Measurements from ENCODE around the gene TRHDE. TPM values are rescaled to one million over a fixed set of nuclear protein-coding genes. Genes with fewer than 3 reads are reported as not detected.

The TRHDE gene
- total RNA-seq, 3 donors from 2014 or later, result not detected

GRCh38 chr12:72286526-72286925, 14.4 kb downstream of the TRHDE start:
- DNase-seq (no peak), ATAC-seq (no peak)
- no peaks in the 10 kb centered on the region for H3K36me3 Mint-ChIP-seq (ENCODE audit: insufficient read depth)
- no peak overlapping the region for H3K4me3 Mint-ChIP-seq
- no peaks in the 10 kb centered on the region for H3K9me3 Mint-ChIP-seq
- no peaks in the 10 kb centered on the region for H3K27me3 Mint-ChIP-seq (ENCODE audit: low read depth)
- no peaks in the 10 kb centered on the region for H3K4me1 Mint-ChIP-seq (ENCODE audit: low read depth)

DNA sequence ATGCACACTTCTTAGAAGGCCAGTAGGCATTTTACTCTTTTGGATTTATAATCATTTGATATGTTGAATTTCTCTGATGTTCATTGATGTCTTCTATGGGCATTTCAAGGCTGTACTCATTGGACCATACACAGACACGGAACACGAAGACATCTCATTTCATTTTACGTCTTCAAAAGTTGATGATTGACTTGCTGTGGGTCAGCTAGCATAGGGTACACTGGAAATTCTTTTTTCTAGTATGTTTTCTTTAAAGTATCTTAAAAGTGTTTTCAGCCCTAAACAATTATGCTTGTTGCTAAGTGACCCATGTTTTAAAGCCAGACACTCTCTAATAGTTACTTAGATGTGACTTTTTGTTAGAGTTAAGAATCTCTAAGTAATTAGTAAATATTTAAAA, 16.3 kb downstream of the TRHDE start:
- H3K4me1 Mint-ChIP-seq (ENCODE audit: low read depth), result no peaks in the 10 kb centered on the region
- no peaks in the 10 kb centered on the region for H3K27me3 Mint-ChIP-seq (ENCODE audit: low read depth)
- ATAC-seq (no peak), DNase-seq (no peak)
- H3K9me3 Mint-ChIP-seq, result no peaks in the 10 kb centered on the region
- no peaks in the 10 kb centered on the region for H3K36me3 Mint-ChIP-seq (ENCODE audit: insufficient read depth)
- no peak overlapping the region for H3K4me3 Mint-ChIP-seq

- Mint-ChIP-seq H3K4me1 (ENCODE audit: low read depth) (no peaks in the 10 kb centered on the region), H3K27me3 (ENCODE audit: low read depth) (no peaks in the 10 kb centered on the region), H3K4me3 (no peak overlapping the region), H3K36me3 (ENCODE audit: insufficient read depth) (no peaks in the 10 kb centered on the region), H3K9me3 (no peaks in the 10 kb centered on the region)
- no peak for DNase-seq
- no peak for ATAC-seq
Measured at GRCh38 chr12:72288911-72289310, 16.7 kb downstream of the TRHDE start.

DNA sequence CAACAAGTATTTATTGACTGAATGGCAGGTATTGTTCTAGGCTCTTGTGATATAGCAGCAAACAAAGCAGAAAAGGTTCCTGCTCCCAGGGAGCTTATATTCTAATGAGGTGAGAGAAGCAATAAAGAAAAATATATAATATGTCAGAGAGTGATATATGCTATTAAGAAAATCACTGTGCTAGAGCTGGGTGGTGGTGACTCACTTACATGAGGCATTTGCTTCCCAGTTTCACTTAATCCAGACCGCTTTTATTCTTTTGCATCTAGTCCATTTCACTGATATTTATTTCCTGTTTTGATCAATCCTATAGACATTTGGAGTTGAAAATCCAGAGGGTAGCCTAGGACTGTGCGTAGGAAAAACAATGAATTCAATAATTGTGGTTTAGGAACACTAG, 17.5 kb downstream of the TRHDE start:
- Mint-ChIP-seq H3K4me3 (no peak overlapping the region), H3K36me3 (ENCODE audit: insufficient read depth) (no peaks in the 10 kb centered on the region), H3K27me3 (ENCODE audit: low read depth) (no peaks in the 10 kb centered on the region), H3K4me1 (ENCODE audit: low read depth) (no peaks in the 10 kb centered on the region), H3K9me3 (no peaks in the 10 kb centered on the region)
- ATAC-seq, result no peak
- no peak for DNase-seq

DNA sequence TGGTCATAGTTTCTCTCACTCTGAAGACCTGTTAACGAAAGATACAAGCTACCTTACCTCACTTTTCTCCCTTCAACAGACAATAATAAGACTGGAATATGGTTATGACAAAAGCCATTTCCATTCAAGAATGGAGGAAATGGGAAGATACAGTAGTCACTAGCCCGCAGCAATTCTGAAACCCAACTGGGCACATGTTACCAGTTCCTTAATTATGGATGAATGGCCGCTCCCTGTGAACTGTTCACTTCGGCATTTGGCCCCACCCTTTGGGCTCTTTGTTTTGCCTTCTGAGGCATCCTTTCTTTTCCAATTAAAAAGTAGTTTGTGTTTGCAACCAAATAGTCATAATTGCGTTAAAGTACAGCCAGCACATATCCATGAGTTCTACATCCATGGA, 19.0 kb downstream of the TRHDE start:
- H3K4me1 Mint-ChIP-seq (ENCODE audit: low read depth), result no peaks in the 10 kb centered on the region
- H3K27me3 Mint-ChIP-seq (ENCODE audit: low read depth), result no peaks in the 10 kb centered on the region
- H3K4me3 Mint-ChIP-seq, result no peak overlapping the region
- DNase-seq (no peak), ATAC-seq (no peak)
- H3K36me3 Mint-ChIP-seq (ENCODE audit: insufficient read depth), result no peaks in the 10 kb centered on the region
- H3K9me3 Mint-ChIP-seq, result no peaks in the 10 kb centered on the region

DNA sequence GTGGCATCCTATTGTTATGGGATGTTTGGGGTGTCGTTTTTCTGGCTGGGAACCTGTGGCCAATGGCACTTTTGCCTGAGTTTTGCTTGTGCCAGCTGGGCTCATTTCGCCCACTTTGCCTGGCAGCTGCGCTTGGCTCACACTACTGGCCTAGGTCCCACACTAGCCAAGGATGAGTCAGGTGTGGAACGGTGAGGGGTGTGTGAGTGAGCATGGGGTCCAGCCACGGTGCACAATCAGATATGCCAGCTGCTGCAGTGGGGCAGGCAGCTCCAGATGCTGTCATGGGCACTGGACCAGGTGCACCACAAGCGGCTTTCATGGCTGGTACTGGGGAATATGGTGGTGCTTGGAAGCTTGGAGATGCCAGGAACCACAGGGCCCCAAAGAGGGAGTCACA, 21.5 kb downstream of the TRHDE start:
- H3K4me3 Mint-ChIP-seq, result no peak overlapping the region
- ATAC-seq (no peak), DNase-seq (no peak)
- no peaks in the 10 kb centered on the region for H3K27me3 Mint-ChIP-seq (ENCODE audit: low read depth)
- H3K4me1 Mint-ChIP-seq (ENCODE audit: low read depth), result no peaks in the 10 kb centered on the region
- H3K9me3 Mint-ChIP-seq, result no peaks in the 10 kb centered on the region
- H3K36me3 Mint-ChIP-seq (ENCODE audit: insufficient read depth), result no peaks in the 10 kb centered on the region

GRCh38 chr12:72295101-72295500, 22.9 kb downstream of the TRHDE start:
- Mint-ChIP-seq H3K4me1 (ENCODE audit: low read depth) (no peaks in the 10 kb centered on the region), H3K9me3 (no peaks in the 10 kb centered on the region), H3K4me3 (no peak overlapping the region), H3K36me3 (ENCODE audit: insufficient read depth) (no peaks in the 10 kb centered on the region), H3K27me3 (ENCODE audit: low read depth) (no peaks in the 10 kb centered on the region)
- ATAC-seq (no peak), DNase-seq (no peak)

DNA sequence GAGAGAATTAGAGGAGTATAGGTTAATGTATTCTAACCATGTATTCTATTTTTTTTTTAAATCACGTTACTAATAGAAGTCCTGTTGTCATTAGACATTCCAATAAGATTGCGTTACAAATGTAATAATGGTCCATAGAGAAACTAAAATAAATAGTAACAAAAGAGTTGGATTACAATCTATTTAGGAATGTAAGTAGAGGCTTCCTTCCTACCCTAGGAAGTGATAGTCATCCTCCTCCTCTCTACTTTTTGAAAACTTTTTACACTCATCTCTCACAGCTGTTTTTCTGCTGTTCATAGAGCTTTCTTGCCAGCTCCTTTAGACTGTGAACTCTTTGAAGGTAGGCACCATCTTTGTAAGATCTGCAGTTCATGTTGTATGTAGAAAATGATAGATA, 23.6 kb downstream of the TRHDE start:
- Mint-ChIP-seq H3K36me3 (ENCODE audit: insufficient read depth) (no peaks in the 10 kb centered on the region), H3K27me3 (ENCODE audit: low read depth) (no peaks in the 10 kb centered on the region), H3K4me1 (ENCODE audit: low read depth) (no peaks in the 10 kb centered on the region), H3K9me3 (no peaks in the 10 kb centered on the region), H3K4me3 (no peak overlapping the region)
- DNase-seq (no peak), ATAC-seq (no peak)

- Mint-ChIP-seq H3K4me3 (no peak overlapping the region), H3K9me3 (no peaks in the 10 kb centered on the region), H3K27me3 (ENCODE audit: low read depth) (no peaks in the 10 kb centered on the region), H3K4me1 (ENCODE audit: low read depth) (no peaks in the 10 kb centered on the region), H3K36me3 (ENCODE audit: insufficient read depth) (no peaks in the 10 kb centered on the region)
- no peak for ATAC-seq
- DNase-seq, result no peak
Measured at GRCh38 chr12:72296389-72296788, 24.2 kb downstream of the TRHDE start.

DNA sequence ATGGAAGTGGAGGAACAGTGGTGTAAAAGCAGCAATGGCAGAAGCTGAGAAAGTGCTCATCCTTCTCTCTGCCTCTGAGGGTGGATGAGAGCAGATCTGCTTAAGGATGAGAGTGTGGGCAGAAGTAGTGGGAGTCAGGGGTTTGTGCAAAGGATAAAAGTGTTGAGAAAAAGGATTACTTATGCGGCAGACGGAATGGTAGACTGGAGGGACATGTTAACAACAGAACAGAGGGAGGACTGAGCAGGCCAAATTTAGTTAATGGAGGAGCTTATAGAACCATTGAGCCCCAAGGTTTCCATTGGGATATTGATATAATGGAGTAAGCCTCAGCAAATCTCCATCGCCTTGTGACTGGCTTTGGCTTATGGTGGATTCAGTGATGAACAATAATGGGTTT, 25.5 kb downstream of the TRHDE start:
- DNase-seq, result no peak
- H3K4me3 Mint-ChIP-seq, result no peak overlapping the region
- no peaks in the 10 kb centered on the region for H3K4me1 Mint-ChIP-seq (ENCODE audit: low read depth)
- no peaks in the 10 kb centered on the region for H3K36me3 Mint-ChIP-seq (ENCODE audit: insufficient read depth)
- no peak for ATAC-seq
- no peaks in the 10 kb centered on the region for H3K27me3 Mint-ChIP-seq (ENCODE audit: low read depth)
- H3K9me3 Mint-ChIP-seq, result no peaks in the 10 kb centered on the region

DNA sequence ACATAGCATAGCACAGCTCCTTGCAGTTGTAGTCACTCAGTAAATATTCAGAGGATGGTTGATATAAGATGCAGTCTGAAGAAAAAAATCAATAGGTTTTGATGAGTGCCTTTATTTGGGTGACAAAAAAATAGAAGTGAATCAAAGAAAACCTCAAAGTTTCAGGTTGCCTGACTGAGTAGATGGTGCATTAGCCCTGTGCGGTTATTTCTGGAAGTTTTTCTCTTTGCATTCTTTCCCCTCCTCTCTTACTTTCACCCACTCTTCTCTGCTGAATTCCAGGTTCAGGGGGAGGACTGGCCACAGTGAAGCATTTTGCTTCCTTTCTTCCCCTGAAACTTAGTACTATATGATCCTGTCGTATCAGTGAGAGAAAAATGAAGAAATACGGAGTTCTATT, 28.6 kb downstream of the TRHDE start:
- no peak overlapping the region for H3K4me3 Mint-ChIP-seq
- ATAC-seq (no peak), DNase-seq (no peak)
- no peaks in the 10 kb centered on the region for H3K36me3 Mint-ChIP-seq (ENCODE audit: insufficient read depth)
- no peaks in the 10 kb centered on the region for H3K9me3 Mint-ChIP-seq
- no peaks in the 10 kb centered on the region for H3K4me1 Mint-ChIP-seq (ENCODE audit: low read depth)
- H3K27me3 Mint-ChIP-seq (ENCODE audit: low read depth), result no peaks in the 10 kb centered on the region

DNA sequence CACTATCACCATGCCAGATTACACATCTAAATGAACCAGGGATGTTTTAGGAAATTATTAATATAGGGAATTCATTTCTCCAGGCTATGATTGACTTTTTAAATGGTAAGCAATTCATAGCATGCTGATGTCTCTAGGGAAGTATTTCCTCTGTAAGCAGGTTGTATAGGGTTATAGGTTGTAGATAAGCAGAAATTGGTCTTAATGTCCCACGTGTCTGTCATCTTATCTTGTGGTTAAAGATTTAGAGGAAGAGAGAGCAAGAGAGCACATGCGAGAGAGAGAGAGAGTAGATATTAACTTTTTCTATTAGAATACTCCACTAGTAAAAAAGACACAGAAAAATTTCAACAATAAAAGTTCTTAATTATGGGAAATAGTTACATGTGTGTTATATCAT, 32.6 kb downstream of the TRHDE start:
- Mint-ChIP-seq H3K9me3 (no peaks in the 10 kb centered on the region), H3K4me3 (no peak overlapping the region), H3K27me3 (ENCODE audit: low read depth) (no peaks in the 10 kb centered on the region), H3K36me3 (ENCODE audit: insufficient read depth) (no peaks in the 10 kb centered on the region), H3K4me1 (ENCODE audit: low read depth) (no peaks in the 10 kb centered on the region)
- no peak for ATAC-seq
- DNase-seq, result no peak

DNA sequence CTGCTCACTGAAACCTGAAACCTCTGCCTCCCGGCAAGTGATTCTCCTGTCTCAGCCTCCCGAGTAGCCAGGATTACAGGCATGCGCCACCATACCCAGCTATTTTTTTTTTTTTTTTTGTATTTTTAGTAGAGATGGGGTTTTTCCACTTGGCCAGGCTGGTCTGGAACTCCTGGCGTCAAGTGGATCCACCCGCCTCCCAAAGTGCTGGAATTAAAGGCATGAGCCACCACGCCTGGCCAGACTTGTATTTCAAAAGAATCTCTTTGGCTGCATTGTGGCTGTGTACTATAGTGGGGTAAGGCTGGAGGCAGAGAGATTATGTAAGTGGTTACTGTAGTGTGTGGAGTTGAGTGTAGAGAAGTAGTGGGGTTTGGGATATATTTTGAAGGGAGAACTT, 35.1 kb downstream of the TRHDE start:
- no peaks in the 10 kb centered on the region for H3K4me1 Mint-ChIP-seq (ENCODE audit: low read depth)
- H3K4me3 Mint-ChIP-seq, result no peak overlapping the region
- no peaks in the 10 kb centered on the region for H3K27me3 Mint-ChIP-seq (ENCODE audit: low read depth)
- no peak for ATAC-seq
- no peaks in the 10 kb centered on the region for H3K9me3 Mint-ChIP-seq
- no peak for DNase-seq
- no peaks in the 10 kb centered on the region for H3K36me3 Mint-ChIP-seq (ENCODE audit: insufficient read depth)

DNA sequence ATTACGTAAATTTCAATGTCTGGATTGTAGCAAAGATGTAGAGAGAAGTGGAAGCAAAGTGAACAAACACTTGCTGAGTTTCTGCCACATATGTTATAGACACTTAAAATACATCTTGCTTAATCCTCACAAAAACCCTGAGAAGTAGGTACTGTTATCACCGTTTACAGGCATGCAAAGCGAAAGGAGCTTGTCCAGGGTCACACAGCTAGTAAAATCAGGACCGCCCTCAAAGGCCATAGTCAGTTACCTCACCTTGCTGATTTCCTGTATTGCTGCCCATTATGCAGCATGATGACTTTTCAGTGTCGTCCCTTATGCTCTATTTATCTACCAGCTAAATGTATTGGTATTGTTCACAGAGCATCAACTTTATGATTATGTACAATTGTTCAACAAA, 39.8 kb downstream of the TRHDE start:
- no peaks in the 10 kb centered on the region for H3K27me3 Mint-ChIP-seq (ENCODE audit: low read depth)
- ATAC-seq, result no peak
- no peak overlapping the region for H3K4me3 Mint-ChIP-seq
- H3K4me1 Mint-ChIP-seq (ENCODE audit: low read depth), result no peaks in the 10 kb centered on the region
- DNase-seq, result no peak
- H3K36me3 Mint-ChIP-seq (ENCODE audit: insufficient read depth), result no peaks in the 10 kb centered on the region
- no peaks in the 10 kb centered on the region for H3K9me3 Mint-ChIP-seq

GRCh38 chr12:72313806-72314205, 41.6 kb downstream of the TRHDE start:
- H3K4me1 Mint-ChIP-seq (ENCODE audit: low read depth), result no peaks in the 10 kb centered on the region
- H3K4me3 Mint-ChIP-seq, result no peak overlapping the region
- H3K27me3 Mint-ChIP-seq (ENCODE audit: low read depth), result no peaks in the 10 kb centered on the region
- DNase-seq, result no peak
- H3K9me3 Mint-ChIP-seq, result no peaks in the 10 kb centered on the region
- H3K36me3 Mint-ChIP-seq (ENCODE audit: insufficient read depth), result no peaks in the 10 kb centered on the region
- no peak for ATAC-seq

DNA sequence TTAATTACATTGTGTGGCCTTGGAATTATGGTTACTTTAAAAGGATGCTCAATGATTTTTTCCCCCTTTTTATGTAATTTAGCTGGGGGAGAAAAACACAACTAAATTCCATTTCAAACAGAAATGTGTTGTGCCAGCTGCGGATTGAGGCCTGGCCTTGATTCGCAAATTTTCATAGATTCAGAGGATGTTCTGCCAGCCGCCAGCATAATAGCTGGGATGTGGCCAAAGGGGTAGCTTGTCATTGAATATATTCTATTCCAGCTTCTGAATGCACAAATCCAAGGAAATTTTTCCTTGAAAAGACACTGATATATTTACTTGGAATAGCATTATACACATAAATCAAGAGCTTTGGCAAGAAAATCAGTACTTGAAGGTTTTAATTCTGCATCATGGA, 43.7 kb downstream of the TRHDE start:
- no peak for DNase-seq
- H3K4me3 Mint-ChIP-seq, result no peak overlapping the region

More for the DNA sequence above, 43.7 kb downstream of the TRHDE start:
- no peaks in the 10 kb centered on the region for H3K9me3 Mint-ChIP-seq
- H3K4me1 Mint-ChIP-seq (ENCODE audit: low read depth), result no peaks in the 10 kb centered on the region
- H3K36me3 Mint-ChIP-seq (ENCODE audit: insufficient read depth), result no peaks in the 10 kb centered on the region
- ATAC-seq, result no peak
- H3K27me3 Mint-ChIP-seq (ENCODE audit: low read depth), result no peaks in the 10 kb centered on the region
